Coronary artery (tissue), 2 donors: ENCODE results near the gene NEMP2.
"Not testable (repeated sequence)": the region's sequence is repeated elsewhere in the genome, so short reads cannot be mapped to it uniquely, and the experiment has no call there.

Experiments
- DNase-seq: peaks from one replicate; pipeline ENCODE4 v3.0.0-alpha.2; 2017; ENCODE audit warnings: low spot score
- H3K27ac ChIP-seq, 2 donors: fragments of 200-600 bp; sonication (generic); one replicate each; pipeline ENCODE4 v1.5.1; 2016 to 2019
- H3K4me3 ChIP-seq: fragments of 200-600 bp; sonication (generic); 2 replicates; pipeline ENCODE4 v1.5.1; 2016; ENCODE audit warnings: mild to moderate bottlenecking, moderate library complexity
- CTCF ChIP-seq: fragments of 200-600 bp; sonication (generic); IDR thresholded peaks from one replicate; pipeline ENCODE4 v1.5.1; 2019; ENCODE audit warnings: antibody characterized with exemption

NEMP2 gene

GRCh38 chr2:190503088-190503487, 31.4 kb downstream of the NEMP2 start:
- no peak overlapping the region for H3K4me3 ChIP-seq
- TF ChIP-seq CTCF = no peak
- DNase-seq = no peak

GRCh38 chr2:190501702-190502407, 32.7 kb downstream of the NEMP2 start:
- no peak overlapping the region for H3K27ac ChIP-seq
- no peak for TF ChIP-seq CTCF
- no peak for DNase-seq
- no peak overlapping the region for H3K4me3 ChIP-seq

More at GRCh38 chr2:190503088-190503487, 31.4 kb downstream of the NEMP2 start:
- no peak overlapping the region for H3K27ac ChIP-seq

GRCh38 chr2:190501231-190501630, 33.3 kb downstream of the NEMP2 start:
- no peak for DNase-seq
- no peak for TF ChIP-seq CTCF
- Histone ChIP-seq H3K4me3 (no peak overlapping the region), H3K27ac (no peak overlapping the region)

GRCh38 chr2:190500054-190500502, 34.4 kb downstream of the NEMP2 start:
- no peak overlapping the region for H3K4me3 ChIP-seq
- H3K27ac ChIP-seq = no peak overlapping the region
- TF ChIP-seq CTCF = no peak
- DNase-seq = no peak

- Histone ChIP-seq H3K4me3 (no peak overlapping the region), H3K27ac (no peak overlapping the region)
- DNase-seq = no peak
- TF ChIP-seq CTCF = no peak
These were observed 35.2 kb downstream of the NEMP2 start for GRCh38 chr2:190499273-190499672.

GRCh38 chr2:190497428-190497827, 37.1 kb downstream of the NEMP2 start:
- TF ChIP-seq CTCF = no peak

GRCh38 chr2:190494600-190495227, 39.8 kb downstream of the NEMP2 start:
- not testable (repeated sequence) for H3K4me3 ChIP-seq, H3K27ac ChIP-seq, DNase-seq

More at GRCh38 chr2:190497428-190497827, 37.1 kb downstream of the NEMP2 start:
- no peak for DNase-seq
- Histone ChIP-seq H3K4me3 (no peak overlapping the region), H3K27ac (no peak overlapping the region)
